ENCODE data around the gene VAMP5.
A peak's percentile ranks its signal among the peaks of the same experiment; 100 is the strongest.
"Not testable (repeated sequence)": the region's sequence is repeated elsewhere in the genome, so short reads cannot be mapped to it uniquely, and the experiment has no call there.

VAMP5 gene

GRCh38 chr2:85584354-85584856, at the start of gene VAMP5:
Gene VAMP5, plus strand, starts transcription at chr2:85584431. Its CDS starts 60 bp downstream, at chr2:85584491.
- no peak for DNase-seq (ENCODE audit: low read depth)

- no peak for DNase-seq (ENCODE audit: low read depth)
Observed at GRCh38 chr2:85534881-85535280, 49.4 kb upstream of the VAMP5 start.

- DNase-seq (ENCODE audit: low read depth) = peak; percentile 50
Observed at GRCh38 chr2:85536479-85536878, 47.8 kb upstream of the VAMP5 start.

GRCh38 chr2:85537600-85538506, 46.4 kb upstream of the VAMP5 start:
- DNase-seq (ENCODE audit: low read depth) = peak; percentile 25

GRCh38 chr2:85538507-85539360, 45.5 kb upstream of the VAMP5 start, which contains the start of gene MAT2A:
Gene MAT2A, plus strand, starts transcription at chr2:85539168. Its CDS starts 120 bp downstream, at chr2:85539288.
- peak; percentile 81 for DNase-seq (ENCODE audit: low read depth)

- peak; percentile 37 for DNase-seq (ENCODE audit: low read depth)
Observed at GRCh38 chr2:85539361-85540132, 44.7 kb upstream of the VAMP5 start.

GRCh38 chr2:85540133-85540648, 44.0 kb upstream of the VAMP5 start:
- DNase-seq (ENCODE audit: low read depth) = no peak

GRCh38 chr2:85541262-85541661, 43.0 kb upstream of the VAMP5 start:
- DNase-seq (ENCODE audit: low read depth) = no peak

- DNase-seq (ENCODE audit: low read depth) = no peak
Observed at GRCh38 chr2:85541753-85542457, 42.3 kb upstream of the VAMP5 start.

GRCh38 chr2:85542777-85543176, 41.5 kb upstream of the VAMP5 start:
- DNase-seq (ENCODE audit: low read depth) = no peak

GRCh38 chr2:85544254-85544691, 40.0 kb upstream of the VAMP5 start:
- not testable (repeated sequence) for DNase-seq (ENCODE audit: low read depth)

- not testable (repeated sequence) for DNase-seq (ENCODE audit: low read depth)
Observed at GRCh38 chr2:85544915-85545779, 39.1 kb upstream of the VAMP5 start.

- DNase-seq (ENCODE audit: low read depth) = no peak
Observed at GRCh38 chr2:85545780-85546240, 38.4 kb upstream of the VAMP5 start.

- no peak for DNase-seq (ENCODE audit: low read depth)
Observed at GRCh38 chr2:85547089-85547858, 37.0 kb upstream of the VAMP5 start.

GRCh38 chr2:85547859-85548607, 36.2 kb upstream of the VAMP5 start:
- DNase-seq (ENCODE audit: low read depth) = no peak

GRCh38 chr2:85548608-85548900, 35.7 kb upstream of the VAMP5 start:
- DNase-seq (ENCODE audit: low read depth) = no peak

GRCh38 chr2:85549095-85549494, 35.1 kb upstream of the VAMP5 start:
- no peak for DNase-seq (ENCODE audit: low read depth)

GRCh38 chr2:85549826-85550225, 34.4 kb upstream of the VAMP5 start:
- DNase-seq (ENCODE audit: low read depth) = peak; percentile 77

Data from GM04504 (cell line).